IMR-90 (cell line): ENCODE data around the gene FOXC1.

Source experiments
- POLR2A ChIP-seq: IDR thresholded peaks from 2 replicates; pipeline ENCODE4 v1.6.1; 2012; ENCODE audit warnings: mild to moderate bottlenecking, low read depth, low read length
- TF ChIP-seq, protein P1 (sequence below): conservative IDR thresholded peaks from 2 replicates; pipeline ENCODE4 v1.5.1; 2012; ENCODE audit warnings: mild to moderate bottlenecking, low read depth, low read length, improper control_type of control experiment

DNA sequence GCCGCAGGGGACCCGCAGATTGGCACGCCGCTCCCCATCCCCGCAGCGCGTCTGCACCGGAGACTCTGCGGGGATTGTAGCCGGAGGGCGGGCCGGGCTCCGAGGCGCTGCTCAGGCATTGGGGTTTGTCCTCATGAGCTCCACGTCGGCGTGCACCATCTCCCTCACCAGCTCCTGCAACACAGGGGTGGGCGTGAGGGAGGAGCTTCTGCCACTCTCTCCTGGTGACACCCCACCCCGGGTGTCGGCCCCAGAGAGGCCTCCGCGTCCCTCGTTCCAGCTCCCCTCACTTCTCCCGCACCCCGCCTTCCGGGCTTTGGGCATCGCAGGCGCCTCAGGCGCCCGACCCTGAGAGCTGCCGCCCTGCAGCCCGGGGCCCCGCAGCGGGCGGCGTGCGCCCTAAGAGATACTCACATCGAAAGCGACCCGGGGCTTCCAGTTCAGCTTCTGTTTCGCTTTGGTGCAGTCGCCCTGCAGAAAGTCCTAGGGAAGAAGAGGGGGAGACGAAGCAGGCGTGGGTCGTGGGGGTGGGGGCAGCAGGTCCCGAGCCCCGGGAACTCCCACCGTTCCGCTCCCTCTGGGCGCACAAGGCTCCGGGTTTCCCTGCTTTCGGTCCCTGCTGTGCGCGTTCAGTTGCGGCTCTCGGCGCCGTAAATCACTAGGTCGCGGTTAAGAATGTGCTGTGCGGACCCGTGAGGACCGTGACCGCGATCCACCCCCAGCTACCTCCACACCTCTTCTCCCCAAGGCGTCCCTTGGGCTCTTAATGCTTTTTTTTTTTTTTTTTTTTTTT is 14.5 kb downstream of the FOXC1 start:
- TF ChIP-seq, protein P1, sequence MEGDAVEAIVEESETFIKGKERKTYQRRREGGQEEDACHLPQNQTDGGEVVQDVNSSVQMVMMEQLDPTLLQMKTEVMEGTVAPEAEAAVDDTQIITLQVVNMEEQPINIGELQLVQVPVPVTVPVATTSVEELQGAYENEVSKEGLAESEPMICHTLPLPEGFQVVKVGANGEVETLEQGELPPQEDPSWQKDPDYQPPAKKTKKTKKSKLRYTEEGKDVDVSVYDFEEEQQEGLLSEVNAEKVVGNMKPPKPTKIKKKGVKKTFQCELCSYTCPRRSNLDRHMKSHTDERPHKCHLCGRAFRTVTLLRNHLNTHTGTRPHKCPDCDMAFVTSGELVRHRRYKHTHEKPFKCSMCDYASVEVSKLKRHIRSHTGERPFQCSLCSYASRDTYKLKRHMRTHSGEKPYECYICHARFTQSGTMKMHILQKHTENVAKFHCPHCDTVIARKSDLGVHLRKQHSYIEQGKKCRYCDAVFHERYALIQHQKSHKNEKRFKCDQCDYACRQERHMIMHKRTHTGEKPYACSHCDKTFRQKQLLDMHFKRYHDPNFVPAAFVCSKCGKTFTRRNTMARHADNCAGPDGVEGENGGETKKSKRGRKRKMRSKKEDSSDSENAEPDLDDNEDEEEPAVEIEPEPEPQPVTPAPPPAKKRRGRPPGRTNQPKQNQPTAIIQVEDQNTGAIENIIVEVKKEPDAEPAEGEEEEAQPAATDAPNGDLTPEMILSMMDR: no peak
- no peak for TF ChIP-seq POLR2A
